Loucy (cell line): ENCODE data around the gene RPL29.
A peak's percentile ranks its signal among the peaks of the same experiment; 100 is the strongest.

Source experiments
- H2AFZ ChIP-seq: fragments of 200-600 bp; sonication (generic); 2 replicates; pipeline ENCODE4 v1.6.0; 2016; ENCODE audit warnings: antibody characterized with exemption, mild to moderate bottlenecking, low read length, moderate library complexity
- H3F3A ChIP-seq: fragments of 200-600 bp; 2 replicates; pipeline ENCODE4 v1.6.0; 2016; ENCODE audit warnings: antibody characterized with exemption, low read depth, mild to moderate bottlenecking
- H3K27me3 ChIP-seq: fragments of 200-600 bp; sonication (generic); 2 replicates; pipeline ENCODE4 v1.6.1; 2014; ENCODE audit warnings: low read length, mild to moderate bottlenecking; ENCODE audit not compliant: insufficient read depth, poor library complexity, severe bottlenecking
- H3K36me3 ChIP-seq: fragments of 200-600 bp; sonication (generic); 2 replicates; pipeline ENCODE4 v1.6.1; 2016; ENCODE audit warnings: low read length; ENCODE audit not compliant: insufficient read depth
- H3K4me1 ChIP-seq: fragments of 200-600 bp; sonication (generic); 2 replicates; pipeline ENCODE4 v1.5.1; 2014; ENCODE audit warnings: low read length, mild to moderate bottlenecking; ENCODE audit not compliant: insufficient read depth, poor library complexity, severe bottlenecking
- H3K4me2 ChIP-seq: fragments of 200-600 bp; sonication (generic); 2 replicates; pipeline ENCODE4 v1.6.0; 2014; ENCODE audit warnings: antibody characterized with exemption, low read length, low read depth, mild to moderate bottlenecking; ENCODE audit not compliant: poor library complexity, severe bottlenecking
- H3K4me3 ChIP-seq: fragments of 200-600 bp; sonication (generic); 2 replicates; pipeline ENCODE4 v1.5.1; 2014; ENCODE audit warnings: low read length, mild to moderate bottlenecking, mixed read lengths; ENCODE audit not compliant: poor library complexity, severe bottlenecking
- H3K79me2 ChIP-seq: fragments of 200-600 bp; sonication (generic); 2 replicates; pipeline ENCODE4 v1.6.1; 2014; ENCODE audit warnings: low read length; ENCODE audit not compliant: insufficient read depth
- H3K9ac ChIP-seq: fragments of 200-600 bp; sonication (generic); 2 replicates; pipeline ENCODE4 v1.6.0; 2014; ENCODE audit warnings: mild to moderate bottlenecking, low read depth, low read length, moderate library complexity; ENCODE audit not compliant: poor library complexity, severe bottlenecking
- H3K9me2 ChIP-seq: fragments of 200-600 bp; sonication (generic); replicated peaks from 2 replicates; pipeline ENCODE4 v1.6.1; 2016; ENCODE audit warnings: low read depth, low read length, mixed read lengths
- H3K9me3 ChIP-seq: fragments of 200-600 bp; sonication (generic); 2 replicates; pipeline ENCODE4 v1.6.1; 2014; ENCODE audit warnings: mild to moderate bottlenecking, antibody characterized with exemption, low read length, low read depth; ENCODE audit not compliant: insufficient read depth
- H4K20me1 ChIP-seq: fragments of 200-600 bp; sonication (generic); 2 replicates; pipeline ENCODE4 v1.6.0; 2014; ENCODE audit warnings: antibody characterized with exemption, low read length, mild to moderate bottlenecking; ENCODE audit not compliant: insufficient read depth, poor library complexity, severe bottlenecking
- CTCF ChIP-seq: fragments of 200-600 bp; sonication (generic); conservative IDR thresholded peaks from 2 replicates; pipeline ENCODE4 v1.5.1; 2014; ENCODE audit warnings: mild to moderate bottlenecking, antibody characterized with exemption, low read length
- EZH2phosphoT487 ChIP-seq: fragments of 200-600 bp; IDR thresholded peaks from 2 replicates; pipeline ENCODE4 v1.6.1; 2018; ENCODE audit warnings: antibody characterized with exemption, mild to moderate bottlenecking, moderate library complexity, borderline replicate concordance

Gene RPL29

GRCh38 chr3:52036829-52037228, 41.1 kb upstream of the RPL29 start:
- Histone ChIP-seq H3K9me3 (no peaks in the 10 kb centered on the region), H3K9me2 (no peaks in the 10 kb centered on the region), H3K9ac (no peak overlapping the region), H3K4me3 (no peak overlapping the region), H4K20me1 (no peaks in the 10 kb centered on the region), H3K79me2 (no peaks in the 10 kb centered on the region), H3K4me1 (peaks cover 3% of the 10 kb centered on the region), H3K4me2 (no peak overlapping the region), H3F3A (no peaks in the 10 kb centered on the region), H3K36me3 (no peaks in the 10 kb centered on the region), H3K27me3 (no peaks in the 10 kb centered on the region), H2AFZ (no peak overlapping the region)
- TF ChIP-seq EZH2phosphoT487 (no peak), CTCF (0 out of 2 replicates have a peak, but pooled peaks have one; percentile 11)

GRCh38 chr3:52036222-52036694, 40.6 kb upstream of the RPL29 start:
- H3K9ac ChIP-seq, result no peak overlapping the region
- H3K9me3 ChIP-seq, result no peaks in the 10 kb centered on the region
- H2AFZ ChIP-seq, result no peak overlapping the region
- no peaks in the 10 kb centered on the region for H3K4me1 ChIP-seq
- H3K27me3 ChIP-seq, result no peaks in the 10 kb centered on the region
- no peaks in the 10 kb centered on the region for H3K79me2 ChIP-seq
- H3K36me3 ChIP-seq, result no peaks in the 10 kb centered on the region
- no peaks in the 10 kb centered on the region for H3K9me2 ChIP-seq
- no peak overlapping the region for H3K4me3 ChIP-seq
- no peaks in the 10 kb centered on the region for H3F3A ChIP-seq
- no peaks in the 10 kb centered on the region for H4K20me1 ChIP-seq
- TF ChIP-seq EZH2phosphoT487, result no peak
- TF ChIP-seq CTCF, result no peak
- H3K4me2 ChIP-seq, result no peak overlapping the region

GRCh38 chr3:52034651-52035050, 39.0 kb upstream of the RPL29 start:
- no peaks in the 10 kb centered on the region for H3K36me3 ChIP-seq
- H3K4me2 ChIP-seq, result no peak overlapping the region
- H2AFZ ChIP-seq, result no peak overlapping the region
- H3K9ac ChIP-seq, result no peak overlapping the region
- no peaks in the 10 kb centered on the region for H3K9me3 ChIP-seq
- no peak overlapping the region for H3K4me3 ChIP-seq
- no peaks in the 10 kb centered on the region for H3F3A ChIP-seq
- H4K20me1 ChIP-seq, result no peaks in the 10 kb centered on the region
- H3K9me2 ChIP-seq, result no peaks in the 10 kb centered on the region
- no peaks in the 10 kb centered on the region for H3K27me3 ChIP-seq
- H3K79me2 ChIP-seq, result no peaks in the 10 kb centered on the region
- TF ChIP-seq CTCF (no peak), EZH2phosphoT487 (no peak)
- no peaks in the 10 kb centered on the region for H3K4me1 ChIP-seq
